ENCODE results near the gene SOCS4.

Gene SOCS4

DNA sequence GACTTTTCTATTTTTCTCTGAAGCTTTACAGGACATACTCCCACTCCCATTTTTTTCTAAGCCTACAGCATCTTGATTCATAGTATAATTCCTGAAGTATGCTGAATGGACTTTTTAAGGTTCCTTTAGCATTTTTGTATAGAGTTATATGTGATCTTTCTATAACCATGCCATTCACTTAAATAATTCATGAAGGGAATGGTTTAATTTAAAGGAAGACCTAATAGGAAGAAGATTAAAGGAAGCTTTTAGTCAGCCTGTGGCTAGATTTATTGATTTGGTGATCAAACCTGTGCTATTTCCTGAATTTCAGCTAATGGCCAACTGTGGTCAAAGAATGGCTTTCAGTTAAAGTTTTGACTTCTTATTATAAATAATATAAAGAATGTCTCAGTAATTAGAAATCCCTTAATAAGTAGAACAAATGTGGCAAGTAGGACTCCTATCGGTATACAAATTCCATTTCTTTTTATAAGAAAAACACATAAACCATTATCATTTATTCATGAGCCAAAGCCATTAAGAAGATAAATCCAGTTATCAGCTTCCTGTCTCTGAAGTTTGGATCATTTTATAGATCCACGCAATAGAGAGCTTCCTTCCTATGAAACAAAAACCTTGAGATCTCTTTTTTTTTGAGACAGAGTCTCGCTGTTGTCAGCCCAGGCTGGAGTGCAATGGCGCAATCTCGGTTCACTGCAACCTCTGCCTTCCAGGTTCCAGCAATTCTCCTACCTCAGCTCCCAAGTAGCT is 20.4 kb downstream of the SOCS4 start:
- no peak for TF ChIP-seq EGR1 (IDR thresholded peaks at IDR 0.05)
- no peak for TF ChIP-seq NFIC (IDR thresholded peaks at IDR 0.05)
- no peak for TF ChIP-seq TAF1 (IDR thresholded peaks at IDR 0.05; ENCODE audit: low read depth)

- TF ChIP-seq CEBPB (IDR thresholded peaks at IDR 0.05), result no peak
- TF ChIP-seq, protein P1, sequence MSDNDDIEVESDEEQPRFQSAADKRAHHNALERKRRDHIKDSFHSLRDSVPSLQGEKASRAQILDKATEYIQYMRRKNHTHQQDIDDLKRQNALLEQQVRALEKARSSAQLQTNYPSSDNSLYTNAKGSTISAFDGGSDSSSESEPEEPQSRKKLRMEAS (IDR thresholded peaks at IDR 0.05), result no peak
- TF ChIP-seq TAF1 (IDR thresholded peaks at IDR 0.05; ENCODE audit: low read depth), result no peak
- no peak for TF ChIP-seq NFIC (IDR thresholded peaks at IDR 0.05)
- no peak for TF ChIP-seq CREB1 (IDR thresholded peaks at IDR 0.05; ENCODE audit: low read depth)
- no peak for TF ChIP-seq YY1 (IDR thresholded peaks at IDR 0.05; ENCODE audit: low read depth)
- TF ChIP-seq EP300 (IDR thresholded peaks at IDR 0.05; ENCODE audit: borderline replicate concordance), result no peak
- TF ChIP-seq FOXM1 (IDR thresholded peaks at IDR 0.05; ENCODE audit: borderline replicate concordance, low read depth), result no peak
- TF ChIP-seq TEAD4 (IDR thresholded peaks at IDR 0.05), result no peak
- TF ChIP-seq, protein P2, sequence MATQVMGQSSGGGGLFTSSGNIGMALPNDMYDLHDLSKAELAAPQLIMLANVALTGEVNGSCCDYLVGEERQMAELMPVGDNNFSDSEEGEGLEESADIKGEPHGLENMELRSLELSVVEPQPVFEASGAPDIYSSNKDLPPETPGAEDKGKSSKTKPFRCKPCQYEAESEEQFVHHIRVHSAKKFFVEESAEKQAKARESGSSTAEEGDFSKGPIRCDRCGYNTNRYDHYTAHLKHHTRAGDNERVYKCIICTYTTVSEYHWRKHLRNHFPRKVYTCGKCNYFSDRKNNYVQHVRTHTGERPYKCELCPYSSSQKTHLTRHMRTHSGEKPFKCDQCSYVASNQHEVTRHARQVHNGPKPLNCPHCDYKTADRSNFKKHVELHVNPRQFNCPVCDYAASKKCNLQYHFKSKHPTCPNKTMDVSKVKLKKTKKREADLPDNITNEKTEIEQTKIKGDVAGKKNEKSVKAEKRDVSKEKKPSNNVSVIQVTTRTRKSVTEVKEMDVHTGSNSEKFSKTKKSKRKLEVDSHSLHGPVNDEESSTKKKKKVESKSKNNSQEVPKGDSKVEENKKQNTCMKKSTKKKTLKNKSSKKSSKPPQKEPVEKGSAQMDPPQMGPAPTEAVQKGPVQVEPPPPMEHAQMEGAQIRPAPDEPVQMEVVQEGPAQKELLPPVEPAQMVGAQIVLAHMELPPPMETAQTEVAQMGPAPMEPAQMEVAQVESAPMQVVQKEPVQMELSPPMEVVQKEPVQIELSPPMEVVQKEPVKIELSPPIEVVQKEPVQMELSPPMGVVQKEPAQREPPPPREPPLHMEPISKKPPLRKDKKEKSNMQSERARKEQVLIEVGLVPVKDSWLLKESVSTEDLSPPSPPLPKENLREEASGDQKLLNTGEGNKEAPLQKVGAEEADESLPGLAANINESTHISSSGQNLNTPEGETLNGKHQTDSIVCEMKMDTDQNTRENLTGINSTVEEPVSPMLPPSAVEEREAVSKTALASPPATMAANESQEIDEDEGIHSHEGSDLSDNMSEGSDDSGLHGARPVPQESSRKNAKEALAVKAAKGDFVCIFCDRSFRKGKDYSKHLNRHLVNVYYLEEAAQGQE (IDR thresholded peaks at IDR 0.05; ENCODE audit: low read depth), result no peak
- TF ChIP-seq EGR1 (IDR thresholded peaks at IDR 0.05), result no peak
- TF ChIP-seq USF1 (IDR thresholded peaks at IDR 0.05), result no peak
- no peak for TF ChIP-seq RAD21 (IDR thresholded peaks at IDR 0.05; ENCODE audit: low read depth)
- TF ChIP-seq ZBTB7A (IDR thresholded peaks at IDR 0.05; ENCODE audit: low read depth), result no peak
- TF ChIP-seq TCF12 (IDR thresholded peaks at IDR 0.05; ENCODE audit: low read depth), result no peak
Measured at GRCh38 chr14:55048900-55049436, 21.9 kb downstream of the SOCS4 start.

DNA sequence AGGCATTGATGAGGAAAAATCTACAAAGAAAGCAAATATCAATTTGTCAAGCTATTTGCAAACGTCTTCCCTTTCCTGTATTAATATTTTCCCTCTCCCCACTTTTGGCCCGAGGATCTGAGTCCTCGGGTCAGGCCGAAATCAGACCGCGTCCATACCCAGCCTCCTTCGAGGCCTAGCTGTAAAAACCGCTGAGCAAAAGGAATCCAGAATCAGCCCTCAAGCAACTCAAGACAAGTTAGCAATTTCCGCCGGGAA is 24.1 kb downstream of the SOCS4 start:
- TF ChIP-seq CREB1 (IDR thresholded peaks at IDR 0.05; ENCODE audit: low read depth) (no peak), FOXM1 (IDR thresholded peaks at IDR 0.05; ENCODE audit: borderline replicate concordance, low read depth) (no peak; the same call in 1 of the 2 replicates), TCF12 (IDR thresholded peaks at IDR 0.05; ENCODE audit: low read depth) (no peak), CEBPB (IDR thresholded peaks at IDR 0.05) (no peak), USF1 (IDR thresholded peaks at IDR 0.05) (no peak), TAF1 (IDR thresholded peaks at IDR 0.05; ENCODE audit: low read depth) (no peak), ZBTB7A (IDR thresholded peaks at IDR 0.05; ENCODE audit: low read depth) (no peak), NFIC (IDR thresholded peaks at IDR 0.05) (no peak), RAD21 (IDR thresholded peaks at IDR 0.05; ENCODE audit: low read depth) (no peak), YY1 (IDR thresholded peaks at IDR 0.05; ENCODE audit: low read depth) (no peak), EGR1 (IDR thresholded peaks at IDR 0.05) (no peak), EP300 (IDR thresholded peaks at IDR 0.05; ENCODE audit: borderline replicate concordance) (no peak)
- TF ChIP-seq, protein P2 (IDR thresholded peaks at IDR 0.05; ENCODE audit: low read depth), result no peak
- TF ChIP-seq, protein P1 (IDR thresholded peaks at IDR 0.05), result no peak; the same call in 1 of the 2 replicates

GRCh38 chr14:55051423-55052268 is 24.6 kb downstream of the SOCS4 start, which contains the start of gene MAPK1IP1L:
Gene MAPK1IP1L, plus strand, starts transcription at chr14:55051647. Its CDS starts 10,037 bp downstream, at chr14:55061684.
- TF ChIP-seq CEBPB (IDR thresholded peaks at IDR 0.05) (no peak; the same call in 1 of the 2 replicates), CREB1 (IDR thresholded peaks at IDR 0.05; ENCODE audit: low read depth) (peak; percentile 91), YY1 (IDR thresholded peaks at IDR 0.05; ENCODE audit: low read depth) (peak; percentile 46; the same call in 1 of the 2 replicates), TEAD4 (IDR thresholded peaks at IDR 0.05) (no peak; the same call in 1 of the 2 replicates), FOXM1 (IDR thresholded peaks at IDR 0.05; ENCODE audit: borderline replicate concordance, low read depth) (no peak; the same call in 1 of the 2 replicates), TAF1 (IDR thresholded peaks at IDR 0.05; ENCODE audit: low read depth) (peak; percentile 82), USF1 (IDR thresholded peaks at IDR 0.05) (0 out of 2 replicates have a peak, but pooled peaks have one; percentile 32), EGR1 (IDR thresholded peaks at IDR 0.05) (peak; percentile 50; the same call in 1 of the 2 replicates), TCF12 (IDR thresholded peaks at IDR 0.05; ENCODE audit: low read depth) (peak; percentile 75), RAD21 (IDR thresholded peaks at IDR 0.05; ENCODE audit: low read depth) (peak; percentile 57; the same call in 1 of the 2 replicates), NFIC (IDR thresholded peaks at IDR 0.05) (peak; percentile 55; the same call in 1 of the 2 replicates), EP300 (IDR thresholded peaks at IDR 0.05; ENCODE audit: borderline replicate concordance) (peak; percentile 41), ZBTB7A (IDR thresholded peaks at IDR 0.05; ENCODE audit: low read depth) (no peak)
- TF ChIP-seq, protein P1 (IDR thresholded peaks at IDR 0.05), result peak; percentile 80; the same call in 1 of the 2 replicates
- TF ChIP-seq, protein P2 (IDR thresholded peaks at IDR 0.05; ENCODE audit: low read depth), result no peak

Measured in Ishikawa (cell line).